ENCODE results near the gene UBXN6.
A peak's percentile ranks its signal among the peaks of the same experiment; 100 is the strongest.

The UBXN6 gene

GRCh38 chr19:4455719-4456475, 1.7 kb downstream of the UBXN6 start:
- peak overlapping the region in 1 of 2 experiments; percentile 61 for H3K27ac ChIP-seq (ENCODE audit: insufficient read depth in 1 of 2, low read depth in 1 of 2, low read length in 2 of 2, poor library complexity in 1 of 2, severe bottlenecking in 2 of 2)
- DNase-seq, result no peak
- H3K27me3 ChIP-seq (replicated peaks in 2 of 5; ENCODE audit: control insufficient read depth in 4 of 5, insufficient read depth in 5 of 5, low read length in 4 of 5), result no peaks in the 10 kb centered on the region
- WGBS (ENCODE audit: insufficient coverage), result 77% methylated on average over 14 of the region's 15 CpGs
- ChIA-PET POLR2A (interaction anchor here (0.8 to 1.3 kb wide), 2 partner anchors 12 to 17 kb away, joined by 3 to 4 read pairs; partner anchors contain the start of gene HDGFL2), CTCF (no interaction called here)
- peaks cover 2 to 23% (median 17%) of the 10 kb centered on the region in 4 experiments for H3K4me1 ChIP-seq (ENCODE audit: control extremely low read depth in 1 of 4, control insufficient read depth in 4 of 4, insufficient read depth in 4 of 4, low read length in 3 of 4)
- no peaks in the 10 kb centered on the region for H3K9me3 ChIP-seq (ENCODE audit: control extremely low read depth in 1 of 5, control insufficient read depth in 4 of 5, insufficient read depth in 2 of 5, low read depth in 1 of 5, low read length in 4 of 5)
- H3K36me3 ChIP-seq (ENCODE audit: control insufficient read depth in 4 of 4, insufficient read depth in 4 of 4, low read length in 3 of 4), result peaks cover 3 to 28% (median 26%) of the 10 kb centered on the region in 4 experiments
- peak overlapping the region in 5 of 7 experiments; percentile 70 to 84 (median 80) for H3K4me3 ChIP-seq (ENCODE audit: control insufficient read depth in 1 of 7, extremely low read depth in 1 of 7, insufficient read depth in 4 of 7, low read depth in 2 of 7, low read length in 6 of 7)

GRCh38 chr19:4454747-4455718, 2.6 kb downstream of the UBXN6 start:
- 96% methylated on average over 23 of the region's 29 CpGs for WGBS (ENCODE audit: insufficient coverage)
- ChIA-PET CTCF (interaction anchor here (0.8 kb wide), 1 partner anchor 14 kb away, joined by 5 read pairs; no protein-coding TSS in a partner anchor), POLR2A (no interaction called here)
- Histone ChIP-seq H3K36me3 (ENCODE audit: control insufficient read depth in 4 of 4, insufficient read depth in 4 of 4, low read length in 3 of 4) (peaks cover 3 to 33% (median 31%) of the 10 kb centered on the region in 4 experiments), H3K4me1 (ENCODE audit: control extremely low read depth in 1 of 4, control insufficient read depth in 4 of 4, insufficient read depth in 4 of 4, low read length in 3 of 4) (peaks cover 2 to 23% (median 17%) of the 10 kb centered on the region in 4 experiments), H3K9me3 (ENCODE audit: control extremely low read depth in 1 of 5, control insufficient read depth in 4 of 5, insufficient read depth in 2 of 5, low read depth in 1 of 5, low read length in 4 of 5) (no peaks in the 10 kb centered on the region), H3K27me3 (replicated peaks in 2 of 5; ENCODE audit: control insufficient read depth in 4 of 5, insufficient read depth in 5 of 5, low read length in 4 of 5) (no peaks in the 10 kb centered on the region), H3K4me3 (ENCODE audit: control insufficient read depth in 1 of 7, extremely low read depth in 1 of 7, insufficient read depth in 4 of 7, low read depth in 2 of 7, low read length in 6 of 7) (no peak overlapping the region), H3K27ac (ENCODE audit: insufficient read depth in 1 of 2, low read depth in 1 of 2, low read length in 2 of 2, poor library complexity in 1 of 2, severe bottlenecking in 2 of 2) (peak overlapping the region in 1 of 2 experiments; percentile 61)
- no peak for DNase-seq

GRCh38 chr19:4453232-4454179, 4.1 kb downstream of the UBXN6 start:
- Histone ChIP-seq H3K27me3 (replicated peaks in 2 of 5; ENCODE audit: control insufficient read depth in 4 of 5, insufficient read depth in 5 of 5, low read length in 4 of 5) (no peaks in the 10 kb centered on the region), H3K4me1 (ENCODE audit: control extremely low read depth in 1 of 4, control insufficient read depth in 4 of 4, insufficient read depth in 4 of 4, low read length in 3 of 4) (peaks cover 2 to 23% (median 17%) of the 10 kb centered on the region in 4 experiments), H3K27ac (ENCODE audit: insufficient read depth in 1 of 2, low read depth in 1 of 2, low read length in 2 of 2, poor library complexity in 1 of 2, severe bottlenecking in 2 of 2) (no peak overlapping the region), H3K9me3 (ENCODE audit: control extremely low read depth in 1 of 5, control insufficient read depth in 4 of 5, insufficient read depth in 2 of 5, low read depth in 1 of 5, low read length in 4 of 5) (no peaks in the 10 kb centered on the region), H3K4me3 (ENCODE audit: control insufficient read depth in 1 of 7, extremely low read depth in 1 of 7, insufficient read depth in 4 of 7, low read depth in 2 of 7, low read length in 6 of 7) (no peak overlapping the region), H3K36me3 (ENCODE audit: control insufficient read depth in 4 of 4, insufficient read depth in 4 of 4, low read length in 3 of 4) (peaks cover 5 to 47% (median 38%) of the 10 kb centered on the region in 4 experiments)
- DNase-seq, result no peak
- ChIA-PET CTCF (interaction anchor here (1.0 kb wide), 1 partner anchor 23 kb away, joined by 4 read pairs; no protein-coding TSS in a partner anchor), POLR2A (no interaction called here)
- 96% methylated on average over 30 of the region's 34 CpGs for WGBS (ENCODE audit: insufficient coverage)

GRCh38 chr19:4452230-4452990, 5.2 kb downstream of the UBXN6 start:
- no peak for DNase-seq
- CTCF ChIA-PET, result interaction anchor here (1.0 kb wide), 1 partner anchor 21 kb away, joined by 4 read pairs; no protein-coding TSS in a partner anchor
- Histone ChIP-seq H3K9me3 (ENCODE audit: control extremely low read depth in 1 of 5, control insufficient read depth in 4 of 5, insufficient read depth in 2 of 5, low read depth in 1 of 5, low read length in 4 of 5) (no peaks in the 10 kb centered on the region), H3K4me3 (ENCODE audit: control insufficient read depth in 1 of 7, extremely low read depth in 1 of 7, insufficient read depth in 4 of 7, low read depth in 2 of 7, low read length in 6 of 7) (no peak overlapping the region), H3K4me1 (ENCODE audit: control extremely low read depth in 1 of 4, control insufficient read depth in 4 of 4, insufficient read depth in 4 of 4, low read length in 3 of 4) (peaks cover 2 to 16% (median 13%) of the 10 kb centered on the region in 4 experiments), H3K27ac (ENCODE audit: insufficient read depth in 1 of 2, low read depth in 1 of 2, low read length in 2 of 2, poor library complexity in 1 of 2, severe bottlenecking in 2 of 2) (peak overlapping the region in 1 of 2 experiments; percentile 34), H3K27me3 (replicated peaks in 2 of 5; ENCODE audit: control insufficient read depth in 4 of 5, insufficient read depth in 5 of 5, low read length in 4 of 5) (no peaks in the 10 kb centered on the region), H3K36me3 (ENCODE audit: control insufficient read depth in 4 of 4, insufficient read depth in 4 of 4, low read length in 3 of 4) (peaks cover 5 to 58% (median 46%) of the 10 kb centered on the region in 4 experiments)
- POLR2A ChIA-PET, result no interaction called here
- 95% methylated on average over 24 of the region's 24 CpGs for WGBS (ENCODE audit: insufficient coverage)

GRCh38 chr19:4449639-4450028, 8.0 kb downstream of the UBXN6 start:
- Histone ChIP-seq H3K4me1 (ENCODE audit: control extremely low read depth in 1 of 4, control insufficient read depth in 4 of 4, insufficient read depth in 4 of 4, low read length in 3 of 4) (no peaks in the 10 kb centered on the region), H3K27me3 (replicated peaks in 2 of 5; ENCODE audit: control insufficient read depth in 4 of 5, insufficient read depth in 5 of 5, low read length in 4 of 5) (no peaks in the 10 kb centered on the region), H3K36me3 (ENCODE audit: control insufficient read depth in 4 of 4, insufficient read depth in 4 of 4, low read length in 3 of 4) (peaks cover 8 to 86% (median 65%) of the 10 kb centered on the region in 4 experiments), H3K4me3 (ENCODE audit: control insufficient read depth in 1 of 7, extremely low read depth in 1 of 7, insufficient read depth in 4 of 7, low read depth in 2 of 7, low read length in 6 of 7) (no peak overlapping the region), H3K9me3 (ENCODE audit: control extremely low read depth in 1 of 5, control insufficient read depth in 4 of 5, insufficient read depth in 2 of 5, low read depth in 1 of 5, low read length in 4 of 5) (no peaks in the 10 kb centered on the region), H3K27ac (ENCODE audit: insufficient read depth in 1 of 2, low read depth in 1 of 2, low read length in 2 of 2, poor library complexity in 1 of 2, severe bottlenecking in 2 of 2) (no peak overlapping the region)
- no peak for DNase-seq
- CTCF ChIA-PET, result interaction anchor here (0.7 kb wide), 1 partner anchor 10 kb away, joined by 3 read pairs; no protein-coding TSS in a partner anchor
- POLR2A ChIA-PET, result no interaction called here
- 94% methylated on average over 8 of the region's 9 CpGs for WGBS (ENCODE audit: insufficient coverage)
